IMR-90 (cell line): ENCODE data around the gene KCNJ10. TPM values are rescaled to one million over a fixed set of nuclear protein-coding genes. Genes with fewer than 3 reads are reported as not detected.

Experiments
- ATAC-seq: fragments of 200-7000 bp; cut with Tn5 transposase; 2 replicates; pipeline ENCODE4 v1.9.1; 2020; ENCODE audit warnings: low read depth, mild to moderate bottlenecking, moderate library complexity
- BruUV-seq: library from RNA; stranded (reverse); fragments of 400-500 nt; replicated peaks from 2 replicates; lab custom pipeline; 2021; lab: Mats Ljungman, UMichigan
- CTCF ChIA-PET: fragments of 300-600 bp; formaldehyde crosslinking; extraction: SDS; loops from one replicate; lab custom pipeline; 2021; ENCODE audit warnings: antibody characterized with exemption; lab: Yijun Ruan, JAX
- POLR2A ChIA-PET: fragments of 300-600 bp; sonication (Branson Sonifier 250); formaldehyde crosslinking; loops from one replicate; lab custom pipeline; 2022; ENCODE audit warnings: antibody characterized with exemption; ENCODE audit not compliant: unreplicated experiment; lab: Charles Lee
- DNase-seq: peaks from one replicate; pipeline ENCODE4 v3.0.0; 2013
- H2AFZ ChIP-seq: replicated peaks from 2 replicates; pipeline ENCODE3; 2013; ENCODE audit warnings: low read length, mild to moderate bottlenecking; ENCODE audit not compliant: poor library complexity
- H2AK5ac ChIP-seq: 2 replicates; pipeline ENCODE4 v1.6.1; 2013; ENCODE audit warnings: low read depth, low read length, inconsistent platforms
- H2AK9ac ChIP-seq: replicated peaks from 2 replicates; pipeline ENCODE3; 2013; ENCODE audit warnings: mild to moderate bottlenecking, low read depth, low read length, moderate library complexity; ENCODE audit not compliant: poor library complexity
- H2BK120ac ChIP-seq: 2 replicates; pipeline ENCODE4 v1.6.1; 2013; ENCODE audit warnings: low read depth, low read length, inconsistent platforms
- H2BK15ac ChIP-seq: 3 replicates; pipeline ENCODE4 v1.6.1; 2013; ENCODE audit warnings: low read depth, low read length, inconsistent platforms
- H2BK20ac ChIP-seq: 2 replicates; pipeline ENCODE4 v1.6.1; 2013; ENCODE audit warnings: low read depth, mild to moderate bottlenecking, inconsistent platforms, low read length, moderate library complexity
- H2BK5ac ChIP-seq: 2 replicates; pipeline ENCODE4 v1.6.1; 2013; ENCODE audit warnings: mild to moderate bottlenecking, low read depth, low read length, inconsistent platforms; ENCODE audit not compliant: poor library complexity, severe bottlenecking
- H3K14ac ChIP-seq: replicated peaks from 2 replicates; pipeline ENCODE4 v1.6.1; 2013; ENCODE audit warnings: low read depth, low read length, inconsistent platforms
- H3K18ac ChIP-seq: 2 replicates; pipeline ENCODE4 v1.6.1; 2013; ENCODE audit warnings: low read depth, low read length, control low read depth
- H3K23ac ChIP-seq: 2 replicates; pipeline ENCODE4 v1.6.1; 2013; ENCODE audit warnings: low read depth, low read length, inconsistent platforms
- H3K27ac ChIP-seq: 2 replicates; pipeline ENCODE4 v1.5.1; 2013; ENCODE audit warnings: mild to moderate bottlenecking, control low read depth, low read length; ENCODE audit not compliant: insufficient read depth
- H3K27me3 ChIP-seq: 2 replicates; pipeline ENCODE4 v1.6.1; 2013; ENCODE audit warnings: low read length; ENCODE audit not compliant: control insufficient read depth, insufficient read depth
- H3K36me3 ChIP-seq: 2 replicates; pipeline ENCODE4 v1.6.1; 2013; ENCODE audit warnings: low read length, mixed read lengths; ENCODE audit not compliant: control insufficient read depth, insufficient read depth
- H3K4ac ChIP-seq: 2 replicates; pipeline ENCODE4 v1.6.1; 2013; ENCODE audit warnings: low read depth, low read length, inconsistent platforms
- H3K4me1 ChIP-seq: 2 replicates; pipeline ENCODE4 v1.6.1; 2013; ENCODE audit warnings: low read length, mixed read lengths; ENCODE audit not compliant: control insufficient read depth, insufficient read depth
- H3K4me2 ChIP-seq: 2 replicates; pipeline ENCODE4 v1.6.1; 2013; ENCODE audit warnings: low read depth, mild to moderate bottlenecking, control low read depth, low read length, moderate library complexity
- H3K4me3 ChIP-seq: 2 replicates; pipeline ENCODE4 v1.5.1; 2013; ENCODE audit warnings: low read depth, mild to moderate bottlenecking, control low read depth, low read length, moderate library complexity; ENCODE audit not compliant: insufficient read depth
- H3K56ac ChIP-seq: 2 replicates; pipeline ENCODE4 v1.6.1; 2013; ENCODE audit warnings: low read length, inconsistent platforms; ENCODE audit not compliant: insufficient read depth; ENCODE audit errors: extremely low read depth
- H3K79me1 ChIP-seq, 2 experiments: 2 replicates each; pipeline ENCODE4 v1.6.1; 2013; ENCODE audit warnings: low read length in 2 of 2, inconsistent platforms in 1 of 2, low read depth in 1 of 2
- H3K9ac ChIP-seq: 2 replicates; pipeline ENCODE4 v1.6.1; 2013; ENCODE audit warnings: low read depth, low read length, control low read depth
- H3K9me1 ChIP-seq: 2 replicates; pipeline ENCODE4 v1.6.1; 2013; ENCODE audit warnings: low read length, inconsistent platforms; ENCODE audit not compliant: insufficient read depth
- H3K9me3 ChIP-seq: 2 replicates; pipeline ENCODE4 v1.6.1; 2013; ENCODE audit warnings: low read length; ENCODE audit not compliant: control insufficient read depth, insufficient read depth
- H4K20me1 ChIP-seq: 2 replicates; pipeline ENCODE4 v1.6.1; 2013; ENCODE audit warnings: low read length, inconsistent platforms; ENCODE audit not compliant: insufficient read depth
- H4K5ac ChIP-seq: 2 replicates; pipeline ENCODE4 v1.6.1; 2013; ENCODE audit warnings: mild to moderate bottlenecking, low read depth, low read length, control low read depth
- H4K8ac ChIP-seq, 2 experiments: 2 replicates each; pipeline ENCODE4 v1.6.1; 2013; ENCODE audit warnings: low read depth in 2 of 2, low read length in 2 of 2, control low read depth in 1 of 2, inconsistent platforms in 1 of 2
- H4K91ac ChIP-seq: 2 replicates; pipeline ENCODE4 v1.6.1; 2013; ENCODE audit warnings: low read depth, low read length, inconsistent platforms; ENCODE audit not compliant: insufficient read depth
- CEBPB ChIP-seq: IDR thresholded peaks from 2 replicates; pipeline ENCODE4 v1.6.1; 2012; ENCODE audit warnings: low read depth, low read length, improper control_type of control experiment
- CHD1 ChIP-seq: IDR thresholded peaks from 2 replicates; pipeline ENCODE4 v1.6.1; 2012; ENCODE audit warnings: low read depth, low read length, improper control_type of control experiment
- FOS ChIP-seq: fragments of 150-350 bp; IDR thresholded peaks from 2 replicates; pipeline ENCODE4 v1.6.1; 2016; ENCODE audit warnings: low read depth, low read length
- MAZ ChIP-seq: IDR thresholded peaks from 2 replicates; pipeline ENCODE4 v1.6.1; 2012; ENCODE audit warnings: low read depth, mild to moderate bottlenecking, low read length, improper control_type of control experiment, moderate library complexity, borderline replicate concordance
- MXI1 ChIP-seq: IDR thresholded peaks from 2 replicates; pipeline ENCODE4 v1.6.1; 2012; ENCODE audit warnings: low read depth, mild to moderate bottlenecking, low read length, moderate library complexity, borderline replicate concordance
- NFE2L2 ChIP-seq: fragments of 150-350 bp; IDR thresholded peaks from 2 replicates; pipeline ENCODE4 v1.6.1; 2016; ENCODE audit warnings: low read depth, mild to moderate bottlenecking, low read length
- POLR2A ChIP-seq: IDR thresholded peaks from 2 replicates; pipeline ENCODE4 v1.6.1; 2012; ENCODE audit warnings: mild to moderate bottlenecking, low read depth, low read length
- RAD21 ChIP-seq: IDR thresholded peaks from 2 replicates; pipeline ENCODE4 v1.6.1; 2012; ENCODE audit warnings: low read length, improper control_type of control experiment
- RCOR1 ChIP-seq: IDR thresholded peaks from 2 replicates; pipeline ENCODE4 v1.6.1; 2012; ENCODE audit warnings: mild to moderate bottlenecking, low read length, improper control_type of control experiment; ENCODE audit not compliant: insufficient replicate concordance
- RFX5 ChIP-seq: IDR thresholded peaks from 2 replicates; pipeline ENCODE4 v1.8.0; 2012; ENCODE audit warnings: low read depth, mild to moderate bottlenecking, low read length, moderate library complexity
- WGBS, 2 experiments: methylation state at CpG; one replicate each; pipeline versions ENCODE4 v1.1.5 to v1.1.7; 2013; ENCODE audit warnings: missing lambda C conversion rate in 2 of 2; ENCODE audit not compliant: insufficient read length in 1 of 2; ENCODE audit errors: extremely low coverage in 2 of 2; 5-methylcytosine and 5-hydroxymethylcytosine counted together
- dilution Hi-C: fragments of 300-500 bp; cut with HindIII; formaldehyde crosslinking; loops from one replicate; pipeline ENCODE4 v1.14.3; 2018; ENCODE audit warnings: low sequenced_read_pairs; ENCODE audit not compliant: unreplicated experiment
- in situ Hi-C: fragments of 300-500 bp; cut with MboI; formaldehyde crosslinking; loops from 3 replicates; pipeline ENCODE4 v1.14.3; 2019; ENCODE audit warnings: low sequenced_read_pairs, inconsistent platforms, mixed read lengths
- intact Hi-C: fragments of 100-400 bp; cut with micrococcal nuclease; formaldehyde crosslinking; loops from 2 replicates; pipeline ENCODE4 v1.10.0; 2022
- polyA plus RNA-seq, 3 experiments: library from polyadenylated mRNA; depleted of rRNA; stranded (reverse); fragments of >200 nt; gene quantifications; 2 replicates each; pipeline ENCODE4 v1.2.3, GENCODE V29; 2012; ENCODE audit warnings: low replicate concordance in 1 of 3
- total RNA-seq: library from RNA; depleted of rRNA; stranded (reverse); fragments of >200 nt; gene quantifications from 2 replicates; pipeline ENCODE4 v1.2.3, GENCODE V29; 2012
- TF ChIP-seq, protein P1 (sequence below): conservative IDR thresholded peaks from 2 replicates; pipeline ENCODE4 v1.5.1; 2012; ENCODE audit warnings: mild to moderate bottlenecking, low read depth, low read length, improper control_type of control experiment
- TF ChIP-seq, protein P2 (sequence below): fragments of 150-350 bp; IDR thresholded peaks from 2 replicates; pipeline ENCODE4 v1.6.1; 2016; ENCODE audit warnings: low read depth, mild to moderate bottlenecking, low read length, moderate library complexity, borderline replicate concordance

The KCNJ10 gene
- total and polyA plus RNA-seq, 2 of the 4 experiments (the other 2 are of a cell fraction) = not detected

DNA sequence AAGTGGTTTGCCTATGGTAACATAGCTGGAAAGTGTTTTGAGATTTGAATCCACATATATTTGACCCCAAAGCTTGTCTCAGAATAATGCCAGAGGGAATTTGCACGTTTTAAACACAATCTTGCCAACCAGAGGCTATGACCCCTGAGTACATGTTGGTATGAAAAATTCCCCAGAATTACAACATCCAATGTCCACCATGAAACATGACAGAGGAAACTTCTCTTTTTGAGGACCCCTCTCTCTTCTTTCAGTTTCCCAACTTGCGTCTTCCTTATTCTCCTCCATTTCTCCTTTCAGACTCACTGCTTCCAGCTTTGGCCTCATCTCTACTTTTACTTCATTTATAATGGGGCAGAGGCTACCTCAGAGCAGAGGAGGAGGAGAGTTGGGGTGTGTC is 5.9 kb upstream of the KCNJ10 start:
- CTCF ChIA-PET = interaction anchor here (2.0 kb wide), 1 partner anchor 10 kb away, joined by 7 read pairs; no protein-coding TSS in a partner anchor
- no peak overlapping the region for H2BK120ac ChIP-seq
- no CpG with 5 or more reads among the region's 2 CpGs for WGBS, 2 experiments
- no peak overlapping the region for H3K9ac ChIP-seq
- no peak overlapping the region for H2BK5ac ChIP-seq
- H3K14ac ChIP-seq = no peak overlapping the region
- in situ Hi-C loops = no loop called here
- no peaks in the 10 kb centered on the region for H4K20me1 ChIP-seq
- no peak overlapping the region for H3K18ac ChIP-seq
- H4K91ac ChIP-seq = no peak overlapping the region
- no peaks in the 10 kb centered on the region; the same call in 1 of the 2 replicates for H3K9me3 ChIP-seq
- no peaks in the 10 kb centered on the region for H3K79me1 ChIP-seq
- H3K56ac ChIP-seq = no peak overlapping the region
- TF ChIP-seq FOS = no peak
- TF ChIP-seq MXI1 = no peak
- TF ChIP-seq POLR2A = no peak
- TF ChIP-seq, protein P1, sequence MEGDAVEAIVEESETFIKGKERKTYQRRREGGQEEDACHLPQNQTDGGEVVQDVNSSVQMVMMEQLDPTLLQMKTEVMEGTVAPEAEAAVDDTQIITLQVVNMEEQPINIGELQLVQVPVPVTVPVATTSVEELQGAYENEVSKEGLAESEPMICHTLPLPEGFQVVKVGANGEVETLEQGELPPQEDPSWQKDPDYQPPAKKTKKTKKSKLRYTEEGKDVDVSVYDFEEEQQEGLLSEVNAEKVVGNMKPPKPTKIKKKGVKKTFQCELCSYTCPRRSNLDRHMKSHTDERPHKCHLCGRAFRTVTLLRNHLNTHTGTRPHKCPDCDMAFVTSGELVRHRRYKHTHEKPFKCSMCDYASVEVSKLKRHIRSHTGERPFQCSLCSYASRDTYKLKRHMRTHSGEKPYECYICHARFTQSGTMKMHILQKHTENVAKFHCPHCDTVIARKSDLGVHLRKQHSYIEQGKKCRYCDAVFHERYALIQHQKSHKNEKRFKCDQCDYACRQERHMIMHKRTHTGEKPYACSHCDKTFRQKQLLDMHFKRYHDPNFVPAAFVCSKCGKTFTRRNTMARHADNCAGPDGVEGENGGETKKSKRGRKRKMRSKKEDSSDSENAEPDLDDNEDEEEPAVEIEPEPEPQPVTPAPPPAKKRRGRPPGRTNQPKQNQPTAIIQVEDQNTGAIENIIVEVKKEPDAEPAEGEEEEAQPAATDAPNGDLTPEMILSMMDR = no peak
- no peak for TF ChIP-seq RCOR1
- TF ChIP-seq RFX5 = no peak
- TF ChIP-seq, protein P2, sequence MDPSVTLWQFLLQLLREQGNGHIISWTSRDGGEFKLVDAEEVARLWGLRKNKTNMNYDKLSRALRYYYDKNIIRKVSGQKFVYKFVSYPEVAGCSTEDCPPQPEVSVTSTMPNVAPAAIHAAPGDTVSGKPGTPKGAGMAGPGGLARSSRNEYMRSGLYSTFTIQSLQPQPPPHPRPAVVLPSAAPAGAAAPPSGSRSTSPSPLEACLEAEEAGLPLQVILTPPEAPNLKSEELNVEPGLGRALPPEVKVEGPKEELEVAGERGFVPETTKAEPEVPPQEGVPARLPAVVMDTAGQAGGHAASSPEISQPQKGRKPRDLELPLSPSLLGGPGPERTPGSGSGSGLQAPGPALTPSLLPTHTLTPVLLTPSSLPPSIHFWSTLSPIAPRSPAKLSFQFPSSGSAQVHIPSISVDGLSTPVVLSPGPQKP = no peak
- no peak for TF ChIP-seq MAZ
- no peak for TF ChIP-seq RAD21
- TF ChIP-seq CEBPB = no peak
- no peak for TF ChIP-seq NFE2L2
- TF ChIP-seq CHD1 = no peak
- DNase-seq (no peak), ATAC-seq (no peak)
- H3K4ac ChIP-seq = no peak overlapping the region
- no peak overlapping the region for H3K23ac ChIP-seq
- intact Hi-C loops = no loop called here
- no peaks in the 10 kb centered on the region for H3K4me1 ChIP-seq
- H2BK15ac ChIP-seq = no peak overlapping the region
- no peak overlapping the region for H2AK9ac ChIP-seq
- H3K4me3 ChIP-seq = no peak overlapping the region
- no peak overlapping the region for H3K27ac ChIP-seq
- H3K4me2 ChIP-seq = no peak overlapping the region
- no peak overlapping the region for H2AFZ ChIP-seq
- H2AK5ac ChIP-seq = no peak overlapping the region
- BruUV-seq = no TSS peak
- no peak overlapping the region for H4K8ac ChIP-seq
- no peaks in the 10 kb centered on the region for H3K9me1 ChIP-seq
- no peak overlapping the region for H4K5ac ChIP-seq
- dilution Hi-C loops = no loop called here
- no peak overlapping the region for H2BK20ac ChIP-seq
- POLR2A ChIA-PET = no interaction called here
- H3K36me3 ChIP-seq = no peaks in the 10 kb centered on the region
- peaks cover 54% of the 10 kb centered on the region for H3K27me3 ChIP-seq
